NK-92 (cell line): ENCODE data around the gene ZNF431.
"Not testable (repeated sequence)": the region's sequence is repeated elsewhere in the genome, so short reads cannot be mapped to it uniquely, and the experiment has no call there.

Experiments
- DNase-seq: peaks from one replicate; lab custom pipeline; 2025; ENCODE audit not compliant: unreplicated experiment; lab: John Stamatoyannopoulos, UW

The ZNF431 gene

DNA sequence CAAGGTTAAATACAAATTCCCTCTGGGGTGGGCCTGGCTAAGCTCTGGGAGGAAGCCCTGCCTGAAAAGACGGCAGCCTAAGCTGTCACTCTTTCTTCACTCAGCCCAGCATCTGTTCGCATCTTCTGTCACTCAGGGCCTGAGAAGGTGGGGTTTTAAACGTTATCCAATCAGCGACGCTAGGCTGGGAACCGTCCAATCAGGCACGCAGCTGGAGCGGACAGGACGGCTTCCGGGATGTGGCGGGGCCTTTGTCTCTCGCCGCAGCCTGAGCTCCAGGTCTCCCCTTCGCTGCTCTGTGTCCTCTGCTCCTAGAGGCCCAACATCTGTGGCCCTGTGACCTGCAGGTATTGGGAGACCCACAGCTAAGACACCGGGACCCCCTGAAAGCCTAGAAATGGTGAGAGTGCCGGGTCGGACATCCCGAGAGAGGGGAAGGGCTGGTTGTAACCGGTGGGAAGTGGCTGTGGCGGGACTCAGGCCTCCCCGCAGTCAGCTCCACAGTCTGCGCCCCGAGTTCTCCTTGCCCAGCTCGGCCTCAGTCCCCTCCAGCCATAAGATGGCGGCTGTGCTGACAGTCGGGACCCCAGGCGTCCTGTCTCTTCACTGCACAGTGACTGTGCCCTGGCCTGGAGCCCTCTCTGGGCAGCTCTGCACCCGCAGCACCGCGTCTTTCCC is at the start of gene ZNF431:
ZNF431 (plus strand) TSS at position 254 of the 678 bp plus-strand sequence; CDS start at position 398, 144 bp downstream.
- peak; percentile 30 for DNase-seq

DNA sequence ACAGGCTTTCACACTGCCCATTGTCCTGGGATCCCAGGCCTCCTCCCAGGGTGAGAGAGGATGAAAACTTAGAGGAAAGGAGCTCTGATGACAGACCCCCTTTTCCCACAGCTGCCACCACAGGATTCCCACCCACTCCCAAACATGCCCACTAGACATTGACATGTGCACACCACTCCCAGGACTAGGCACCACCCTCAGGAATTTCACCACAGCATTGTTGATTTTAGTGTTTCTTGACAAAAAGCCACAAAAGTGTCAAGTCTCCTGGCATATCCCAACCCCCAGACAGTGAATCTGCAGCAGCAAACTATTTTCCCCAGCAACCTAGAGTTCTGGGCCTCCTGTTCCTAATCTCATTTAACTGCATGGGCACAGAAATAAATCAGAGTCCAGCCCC is 49.7 kb upstream of the ZNF431 start:
- DNase-seq, result no peak

DNA sequence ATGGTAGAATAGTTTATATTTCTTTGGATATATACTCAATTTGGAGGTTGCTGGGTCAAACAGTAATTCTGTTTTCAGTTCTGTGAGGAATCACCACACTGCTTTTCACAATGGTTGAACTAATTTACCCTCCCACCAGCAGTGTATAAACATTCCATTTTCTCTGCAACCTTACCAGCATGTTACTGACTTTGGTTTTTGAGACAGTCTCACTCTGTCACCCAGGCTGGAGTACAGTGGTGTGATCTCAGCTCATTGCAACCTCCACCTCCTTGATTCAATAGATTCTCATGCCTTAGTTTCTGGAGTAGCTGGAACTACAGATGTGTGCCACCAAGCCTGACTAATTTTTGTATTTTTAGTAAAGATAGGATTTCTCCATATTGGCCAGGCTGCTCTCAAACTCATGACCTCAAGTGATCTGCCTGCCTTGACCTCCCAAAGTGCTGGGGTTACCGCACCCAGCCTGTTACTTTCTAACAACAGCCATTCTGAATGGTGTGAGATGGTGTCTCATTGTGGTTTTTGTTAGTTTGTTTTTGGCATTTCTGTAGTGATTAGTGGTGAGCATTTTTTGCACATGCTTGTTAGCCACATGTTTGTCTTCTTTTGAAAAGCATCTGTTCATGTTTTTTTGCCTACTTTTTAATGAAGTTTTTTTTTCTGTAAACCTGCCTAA is 47.4 kb upstream of the ZNF431 start:
- DNase-seq, result no peak

DNA sequence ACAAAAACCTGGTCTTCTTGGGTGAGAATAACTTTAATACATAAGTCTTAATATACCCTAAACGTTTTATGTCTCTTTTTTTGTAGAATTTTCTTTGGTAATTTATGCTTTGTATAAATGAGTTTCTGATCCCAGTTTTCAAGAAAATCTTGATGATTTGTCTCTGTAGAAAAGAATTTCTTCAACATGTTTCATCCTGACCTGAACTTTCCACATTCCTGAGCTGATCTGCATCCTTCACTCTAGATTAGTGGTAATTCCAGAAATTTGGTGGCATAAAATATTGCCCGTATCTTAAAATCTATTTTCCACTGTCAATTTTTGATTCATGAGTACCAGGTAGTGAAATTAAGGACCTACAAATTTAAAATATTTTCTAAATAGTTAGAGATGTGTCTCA is 43.5 kb upstream of the ZNF431 start:
- no peak for DNase-seq

DNA sequence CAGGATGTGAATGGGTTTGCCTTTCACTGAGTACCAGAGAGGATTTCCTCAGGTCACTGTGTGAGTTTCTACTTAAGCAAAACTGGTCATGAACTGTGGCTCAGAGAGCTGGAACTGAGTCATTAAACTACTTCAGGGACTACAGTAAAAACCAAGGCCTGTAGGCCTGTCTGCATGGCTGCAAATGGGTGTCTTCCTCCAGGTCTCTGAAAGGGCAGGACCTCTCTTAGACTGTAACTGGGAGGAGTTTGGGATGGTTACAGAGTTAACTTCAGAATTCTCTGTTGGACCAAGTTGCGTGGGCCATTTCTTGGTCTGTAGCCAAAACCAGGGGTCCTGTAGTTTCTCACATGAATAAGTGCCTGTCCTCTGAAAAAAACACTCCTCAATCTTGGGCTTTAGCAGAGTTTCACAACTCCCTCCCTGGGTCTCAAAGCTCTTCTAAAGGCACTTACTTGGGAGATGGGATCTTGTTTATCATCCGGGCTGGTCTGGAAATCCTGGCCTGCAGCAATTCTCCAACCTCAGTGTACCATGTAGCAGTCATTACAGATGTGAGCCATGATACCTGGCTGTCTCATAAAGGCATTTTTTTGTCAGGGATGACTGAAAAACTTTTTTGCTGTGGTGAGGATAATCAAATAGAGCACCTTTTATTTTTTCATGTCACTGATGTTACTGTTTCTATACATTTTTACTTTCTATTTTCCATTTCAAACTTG is 40.2 kb upstream of the ZNF431 start:
- DNase-seq, result no peak

DNA sequence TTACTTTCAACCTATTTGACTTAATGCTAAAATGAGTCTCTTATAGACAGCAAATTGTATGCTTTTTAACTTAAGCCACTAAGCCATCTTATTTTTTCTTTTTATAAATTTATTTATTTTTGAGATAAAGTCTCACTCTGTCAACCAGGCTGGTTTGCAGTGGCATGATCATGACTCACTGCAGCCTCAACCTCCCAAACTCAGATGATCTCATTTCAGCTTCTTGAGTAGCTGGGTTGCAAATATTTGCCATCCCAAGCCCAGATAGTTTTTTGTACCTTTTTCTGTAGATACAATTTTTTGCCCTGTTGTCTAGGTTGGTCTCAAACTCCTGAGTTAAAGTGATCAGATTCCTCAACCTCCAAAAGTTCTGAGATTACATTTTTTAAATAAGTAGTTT is 32.7 kb upstream of the ZNF431 start:
- DNase-seq, result no peak

DNA sequence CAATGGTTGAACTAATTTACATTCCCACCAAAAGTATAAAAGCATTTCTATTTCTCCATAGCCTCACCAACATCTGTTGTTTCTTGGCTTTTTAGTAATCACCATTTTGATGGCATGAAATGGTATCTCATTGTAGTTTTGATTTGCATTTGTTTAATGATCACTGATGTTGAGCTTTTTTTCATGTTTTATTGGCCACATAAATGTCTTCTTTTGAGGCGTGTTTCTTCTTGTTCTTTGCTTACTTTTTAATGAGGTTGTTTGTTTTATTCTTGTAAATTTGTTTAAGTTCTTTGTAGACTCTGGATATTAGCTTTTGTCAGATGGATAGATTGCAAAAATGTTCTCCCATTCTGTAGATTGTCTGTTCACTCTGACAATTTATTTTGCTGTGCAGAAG is 31.7 kb upstream of the ZNF431 start:
- no peak for DNase-seq

DNA sequence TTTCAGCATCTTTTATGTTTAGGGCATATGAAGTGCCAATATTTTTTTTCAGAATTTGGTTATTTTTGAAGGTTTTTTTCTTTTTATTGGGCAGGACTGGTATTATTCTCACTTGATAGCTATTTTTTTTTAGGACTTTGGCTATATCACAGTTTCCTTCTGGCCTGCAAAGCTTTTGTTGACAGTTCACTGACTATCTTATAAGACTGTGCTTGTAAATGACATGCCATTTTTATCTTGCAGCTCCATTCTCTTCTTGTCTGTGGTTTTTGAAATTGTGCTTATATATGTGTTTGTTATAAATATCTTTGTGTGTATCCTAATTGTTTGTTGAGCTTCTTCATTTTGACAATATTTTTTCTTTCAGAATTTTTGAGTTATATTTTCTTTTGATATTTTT is 26.4 kb upstream of the ZNF431 start:
- DNase-seq, result no peak

DNA sequence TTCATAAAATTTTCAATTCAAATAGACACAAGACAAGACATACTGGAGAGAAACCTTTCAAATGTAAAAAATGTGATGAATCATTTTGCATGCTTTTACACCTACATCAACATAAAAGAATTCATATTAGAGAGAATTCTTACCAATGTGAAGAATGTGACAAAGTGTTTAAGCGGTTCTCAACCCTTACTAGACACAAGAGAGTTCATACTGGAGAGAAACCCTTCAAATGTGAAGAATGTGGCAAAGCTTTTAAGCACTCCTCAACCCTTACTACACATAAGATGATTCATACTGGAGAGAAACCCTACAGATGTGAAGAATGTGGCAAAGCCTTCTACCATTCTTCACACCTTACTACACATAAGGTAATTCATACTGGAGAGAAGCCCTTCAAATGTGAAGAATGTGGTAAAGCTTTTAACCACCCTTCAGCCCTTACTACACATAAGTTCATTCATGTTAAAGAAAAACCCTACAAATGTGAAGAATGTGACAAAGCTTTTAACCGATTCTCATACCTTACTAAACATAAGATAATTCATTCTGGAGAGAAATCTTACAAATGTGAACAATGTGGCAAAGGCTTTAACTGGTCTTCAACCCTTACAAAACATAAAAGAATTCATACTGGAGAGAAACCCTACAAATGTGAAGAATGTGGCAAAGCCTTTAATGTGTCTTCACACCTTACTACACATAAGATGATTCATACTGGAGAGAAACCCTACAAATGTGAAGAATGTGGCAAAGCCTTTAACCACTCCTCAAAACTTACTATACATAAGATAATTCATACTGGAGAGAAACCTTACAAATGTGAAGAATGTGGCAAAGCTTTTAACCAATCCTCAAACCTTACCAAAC is 24.6 kb upstream of the ZNF431 start:
- DNase-seq, result no peak

DNA sequence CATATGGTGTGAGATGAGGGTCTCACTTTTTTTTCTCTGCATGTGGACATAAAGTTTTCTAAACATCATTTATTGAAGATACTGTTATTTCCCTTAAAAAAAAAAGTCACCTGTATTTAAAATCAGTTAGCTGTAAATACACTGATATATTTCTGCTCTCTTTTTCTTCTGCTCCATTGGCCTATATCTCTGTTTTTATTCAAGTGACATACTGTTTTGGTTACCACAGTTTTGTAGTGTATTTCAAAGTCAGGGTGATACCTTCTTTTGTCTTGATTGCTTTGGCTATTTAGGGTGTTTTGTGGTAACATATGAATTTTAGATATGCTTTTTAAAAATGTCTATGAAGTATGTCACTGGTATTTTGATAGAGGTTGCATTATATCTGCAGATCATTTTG is 15.8 kb upstream of the ZNF431 start:
- DNase-seq, result no peak

DNA sequence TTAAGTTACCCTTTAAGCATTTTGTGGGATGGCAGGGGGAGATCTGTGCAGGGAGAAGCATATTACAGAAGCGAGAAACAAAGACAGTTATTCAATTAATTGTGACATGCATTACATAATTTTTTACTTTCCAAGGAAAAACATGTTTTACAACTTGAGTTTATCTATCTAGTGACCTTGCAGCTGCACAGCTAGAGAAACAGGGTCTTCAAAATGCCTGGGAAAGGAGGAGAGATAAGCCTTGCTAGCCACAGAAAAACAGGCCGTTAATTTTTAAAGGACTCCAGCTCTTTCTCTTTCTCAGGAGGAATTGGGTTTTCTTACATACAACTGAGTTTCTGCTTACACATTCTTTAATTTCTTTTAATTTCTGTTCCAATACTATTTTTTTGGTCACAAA is 14.8 kb upstream of the ZNF431 start:
- no peak for DNase-seq

DNA sequence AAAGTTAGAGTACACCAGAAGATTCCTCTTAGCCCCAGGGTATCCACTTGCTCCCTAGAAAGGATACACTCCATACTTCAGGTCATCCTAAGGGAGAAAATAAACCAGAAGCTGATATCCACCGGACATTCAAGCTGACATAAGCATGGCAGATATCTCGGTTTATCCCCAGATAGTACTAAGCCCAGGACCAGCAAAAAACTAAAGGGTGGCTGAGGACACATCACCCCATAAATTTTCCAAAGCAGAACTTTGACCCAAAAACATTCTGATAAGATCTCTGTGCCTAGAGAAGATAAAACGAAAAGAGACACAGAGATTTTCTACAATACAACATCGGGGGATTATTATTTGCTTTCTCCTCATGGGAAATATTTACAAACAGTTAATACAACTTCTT is 13.9 kb upstream of the ZNF431 start:
- DNase-seq, result no peak

DNA sequence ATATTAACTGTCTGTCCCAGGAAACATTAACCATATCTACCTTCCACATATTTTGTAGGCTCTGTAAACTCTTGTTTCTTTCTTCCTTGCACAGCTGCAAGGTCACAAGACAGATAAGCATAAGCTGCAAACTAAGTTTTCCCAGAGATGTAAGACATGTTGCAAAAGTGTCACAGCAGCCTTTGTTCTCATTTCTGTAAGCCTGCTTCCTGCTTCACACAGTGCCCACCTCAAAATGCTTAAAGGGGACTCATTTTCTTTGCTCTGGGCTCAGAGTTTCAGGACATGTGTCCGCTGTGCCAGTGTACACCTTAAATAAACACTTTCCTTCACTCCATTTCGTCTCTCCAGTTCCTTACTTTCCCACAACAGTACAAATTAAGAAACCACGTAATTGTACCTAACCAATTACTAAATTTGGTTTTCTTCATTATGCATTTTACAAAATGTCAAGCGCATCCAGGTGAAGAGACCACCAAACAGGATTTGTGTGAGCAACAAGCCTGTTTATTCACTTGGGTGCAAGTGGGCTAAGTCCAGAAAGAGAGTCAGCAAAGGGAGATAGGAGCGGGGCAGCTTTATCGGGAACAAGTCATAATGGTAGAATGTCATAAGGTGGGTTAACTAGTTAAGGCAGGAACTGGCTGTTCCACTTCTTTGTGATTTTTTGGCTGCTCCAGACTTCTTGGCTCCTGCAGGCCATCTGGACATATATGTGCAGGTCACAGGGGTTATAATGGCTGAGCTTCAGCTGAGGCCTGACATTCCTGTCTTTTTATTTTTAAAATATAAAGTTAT is 12.7 kb upstream of the ZNF431 start:
- DNase-seq, result no peak

DNA sequence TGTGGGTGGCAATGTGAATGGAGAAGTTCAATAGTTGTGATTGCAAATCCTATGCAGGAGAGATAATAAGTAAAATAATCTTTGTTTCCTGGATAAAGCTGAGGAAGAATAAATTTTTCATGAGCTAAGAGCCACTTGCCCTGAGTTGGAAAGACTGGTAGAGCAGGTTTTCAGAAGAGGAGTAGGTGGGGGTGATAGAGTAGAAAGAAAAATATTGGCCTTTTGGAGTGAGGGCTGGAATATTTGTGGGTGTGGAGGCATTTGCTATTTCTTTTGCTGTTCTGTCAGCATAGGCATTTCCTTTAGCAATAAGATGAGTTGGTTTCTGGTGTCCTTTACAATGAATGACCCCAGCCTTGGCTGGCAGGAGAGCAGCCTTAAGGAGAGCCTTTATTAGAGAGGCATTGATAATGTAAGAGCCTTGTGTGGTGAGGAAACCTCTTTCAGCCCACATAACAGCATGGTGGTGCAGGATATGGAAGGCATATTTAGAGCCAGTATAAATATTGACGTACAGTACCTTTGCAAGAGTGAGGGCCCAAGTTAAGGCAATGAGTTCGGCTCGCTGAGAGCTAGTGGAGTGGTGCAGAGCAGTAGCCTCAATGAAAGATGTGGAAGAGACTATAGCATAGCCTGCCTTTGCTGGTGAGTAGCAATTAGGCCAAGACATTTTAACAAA is 11.6 kb upstream of the ZNF431 start:
- DNase-seq, result no peak

DNA sequence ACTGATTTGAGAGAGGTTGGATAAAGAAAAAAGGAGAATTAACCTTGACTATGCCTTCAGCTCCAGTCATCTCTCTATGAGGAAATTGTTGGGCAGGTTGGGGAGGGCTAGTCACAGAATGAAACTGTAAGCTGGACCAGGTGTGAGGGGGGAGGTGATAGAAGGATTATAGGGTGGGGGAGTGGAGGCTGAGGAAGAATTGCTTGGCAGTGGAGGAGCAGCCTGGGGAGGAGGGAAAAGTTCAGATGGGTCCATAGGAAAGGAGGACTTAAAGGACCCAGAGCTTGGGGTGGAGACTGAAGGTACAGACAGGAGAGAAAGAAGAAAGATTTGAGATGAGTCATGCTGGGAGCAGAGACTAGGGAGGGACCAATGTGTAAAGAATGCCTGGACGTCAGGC is 8.2 kb upstream of the ZNF431 start:
- DNase-seq, result no peak

DNA sequence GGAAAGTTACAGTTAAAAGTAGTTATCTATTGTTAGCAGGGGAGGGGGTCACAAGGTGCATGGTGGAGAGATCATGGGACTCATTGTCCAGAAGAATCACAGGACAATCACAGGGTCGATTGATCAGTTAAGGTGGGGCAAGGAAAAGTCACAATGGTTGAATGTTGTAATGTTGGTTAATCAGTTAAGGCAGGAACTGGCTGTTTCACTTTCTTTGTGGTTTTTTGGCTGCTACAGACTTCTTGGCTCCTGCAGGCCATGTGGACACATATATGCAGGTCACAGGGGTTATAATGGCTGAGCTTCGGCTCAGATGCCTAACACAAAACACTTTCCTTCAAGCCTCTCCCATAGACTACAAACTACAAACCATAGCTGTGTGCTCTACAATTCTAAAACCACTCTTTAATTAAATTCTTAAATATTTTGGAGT is 6.9 kb upstream of the ZNF431 start:
- DNase-seq, result no peak

DNA sequence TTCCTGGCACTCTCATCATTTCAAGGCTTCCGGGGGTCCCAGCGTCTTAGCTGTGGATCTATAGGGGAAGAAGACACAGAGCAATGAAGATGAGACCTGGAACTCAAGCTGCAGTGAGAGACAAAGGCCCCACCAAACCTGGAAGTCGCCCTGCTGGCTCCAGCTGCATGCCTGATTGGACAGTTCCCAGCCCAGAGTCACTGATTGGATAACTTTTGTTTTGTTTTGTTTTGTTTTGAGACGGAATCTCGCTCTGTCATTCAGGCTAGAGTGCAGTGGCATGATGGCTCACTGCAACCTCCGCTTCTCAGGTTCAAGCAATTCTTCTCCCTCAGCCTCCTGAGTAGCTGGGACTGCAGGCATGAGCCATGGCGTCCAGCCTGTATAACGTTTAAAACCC is 6.4 kb upstream of the ZNF431 start:
- no peak for DNase-seq

DNA sequence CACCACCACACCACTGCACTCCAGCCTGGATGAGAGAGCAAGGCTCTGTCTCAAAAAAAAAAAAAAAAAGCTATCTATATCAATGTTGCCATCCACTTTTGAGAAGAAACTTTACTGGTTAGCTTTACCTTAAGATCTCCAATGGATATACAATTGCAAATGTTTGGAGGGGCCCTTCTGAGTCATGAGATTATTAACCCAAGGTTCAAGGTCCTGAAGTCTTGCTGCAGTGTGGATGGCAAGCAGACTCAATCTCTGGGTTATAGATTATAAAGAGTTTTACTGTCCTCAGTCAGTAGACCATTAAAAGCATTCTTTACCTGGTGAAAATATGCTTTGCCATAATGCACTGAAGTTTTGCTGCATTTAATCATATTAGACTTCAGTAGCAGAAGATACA is 3.7 kb upstream of the ZNF431 start:
- DNase-seq, result no peak

DNA sequence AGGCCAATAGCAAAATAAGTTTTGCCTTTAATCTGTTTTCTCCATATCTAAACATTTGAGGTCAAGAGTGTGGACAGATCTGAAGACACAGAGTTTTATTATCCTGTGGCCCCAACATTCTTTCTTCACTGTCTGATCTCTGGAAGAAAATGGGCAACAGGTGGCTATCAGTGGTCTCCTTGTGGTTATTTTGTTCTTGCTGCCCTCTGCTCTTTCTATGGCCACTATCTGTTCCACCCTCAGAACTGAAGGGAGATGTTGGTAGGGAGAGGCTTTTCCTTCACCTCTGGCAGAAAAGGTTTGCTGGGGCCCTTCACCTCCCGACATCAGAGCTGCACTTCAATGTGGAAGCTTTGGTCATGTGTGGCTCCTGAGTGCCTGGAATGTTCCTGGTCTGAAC is 834 bp upstream of the ZNF431 start:
- DNase-seq, result not testable (repeated sequence)

DNA sequence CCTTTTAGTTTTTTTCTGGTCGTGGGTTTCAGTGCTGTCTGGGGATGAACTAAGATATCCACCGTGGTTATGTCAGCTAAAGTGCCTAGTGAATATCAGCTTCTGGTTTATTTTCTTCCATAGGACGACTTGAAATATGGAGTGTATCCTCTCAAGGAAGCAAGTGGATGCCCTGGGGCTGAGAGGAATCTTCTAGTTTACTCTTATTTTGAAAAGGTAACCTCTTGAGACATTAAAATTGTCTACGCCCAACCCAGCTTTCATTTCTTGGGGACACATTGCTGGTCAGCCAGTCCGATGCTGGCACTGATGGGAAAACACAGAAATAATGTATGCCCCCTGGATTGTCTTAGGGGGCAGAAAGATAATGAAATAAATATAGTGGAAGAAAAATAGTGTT is 1.6 kb downstream of the ZNF431 start:
- DNase-seq, result no peak
